SU-DHL-6 (cell line): Measurements from ENCODE around the gene RPTOR.

Experiments
- CTCF ChIP-seq: fragments of 200-600 bp; sonication (generic); IDR thresholded peaks from one replicate; pipeline ENCODE4 v1.5.1; 2017; ENCODE audit warnings: antibody characterized with exemption, mild to moderate bottlenecking, low read length, moderate library complexity; ENCODE audit not compliant: insufficient read depth, poor library complexity, severe bottlenecking
- EZH2phosphoT487 ChIP-seq: fragments of 200-600 bp; sonication (generic), shearing (Covaris generic); conservative IDR thresholded peaks from 2 replicates; pipeline ENCODE4 v1.6.1; 2018; ENCODE audit warnings: mild to moderate bottlenecking, antibody characterized with exemption, low read length, moderate library complexity, mixed read lengths

- TF ChIP-seq CTCF (no peak), EZH2phosphoT487 (no peak)
These were observed 280.2 kb downstream of the RPTOR start for GRCh38 chr17:80824549-80825470.
